ENCODE measurements around the gene TRAPPC4. TPM values are rescaled to one million over a fixed set of nuclear protein-coding genes. Genes with fewer than 3 reads are reported as not detected.
"Not testable (repeated sequence)": the region's sequence is repeated elsewhere in the genome, so short reads cannot be mapped to it uniquely, and the experiment has no call there.

TRAPPC4 gene
- total RNA-seq, 1 donor from 2014 or later: 30.4 TPM

- ATAC-seq (peak; percentile 10), DNase-seq (peak; percentile 42)
- intact Hi-C loops (cut with micrococcal nuclease): no loop called here
These were observed 37.9 kb downstream of the TRAPPC4 start for GRCh38 chr11:119056421-119056999.

DNA sequence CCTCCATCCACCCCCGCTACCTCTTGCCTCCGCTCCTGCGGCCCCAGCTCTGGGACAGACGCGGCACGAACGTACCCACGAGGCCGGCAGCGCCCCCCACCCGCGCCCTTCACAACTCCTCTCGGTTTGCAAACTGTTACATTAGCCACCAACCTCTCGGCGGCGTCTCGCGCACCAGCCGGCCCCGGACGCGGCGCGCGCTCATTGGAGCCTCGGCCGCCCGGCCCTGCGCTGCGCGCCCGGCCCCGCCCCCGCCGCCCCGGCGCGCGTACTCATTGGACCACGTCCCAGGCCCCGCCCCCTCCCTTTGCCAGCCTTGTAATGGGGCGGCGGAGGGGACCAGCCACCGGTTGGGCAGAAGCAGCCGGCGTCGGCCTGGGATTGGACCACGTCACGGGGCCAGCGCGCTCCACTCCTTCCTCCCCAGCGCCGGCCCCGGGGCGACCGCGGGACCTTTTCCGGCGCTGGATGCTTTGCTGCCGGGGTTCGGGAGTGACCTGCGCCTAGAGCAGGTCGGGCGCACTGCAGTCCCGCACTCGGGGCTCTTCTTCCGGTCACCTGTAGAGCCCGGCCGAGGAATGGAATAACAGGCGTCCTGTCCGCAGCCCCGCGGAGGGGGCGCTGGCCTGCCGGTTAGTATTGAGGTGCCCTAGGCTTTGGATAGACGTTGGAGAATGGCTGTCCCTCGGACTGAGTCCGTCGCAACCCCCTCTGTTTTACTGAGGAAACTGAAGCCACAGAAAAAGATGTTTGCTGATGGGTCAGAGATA lies 38.6 kb downstream of the TRAPPC4 start, which contains the start of gene HYOU1:
TSS of gene HYOU1 (minus strand) at position 206 of the 770 bp plus-strand sequence. CDS start 1,045 bp downstream, outside the sequence.
- ATAC-seq (peak; percentile 97), DNase-seq (peak; percentile 99)
- intact Hi-C loops (cut with micrococcal nuclease): no loop called here

DNA sequence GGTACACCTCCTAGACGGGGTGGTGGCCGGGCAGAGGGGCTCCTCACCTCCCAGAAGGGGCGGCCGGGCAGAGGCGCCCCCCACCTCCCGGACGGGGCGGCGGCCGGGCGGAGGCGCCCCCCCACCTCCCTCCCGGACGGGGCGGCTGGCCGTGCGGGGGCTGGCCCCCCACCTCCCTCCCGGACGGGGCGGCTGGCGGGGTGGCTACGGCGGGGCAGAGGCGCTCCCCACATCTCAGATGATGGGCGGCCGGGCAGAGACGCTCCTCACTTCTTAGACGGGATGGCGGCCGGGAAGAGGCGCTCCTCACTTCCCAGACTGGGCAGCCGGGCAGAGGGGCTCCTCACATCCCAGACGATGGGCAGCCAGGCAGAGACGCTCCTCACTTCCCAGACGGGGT lies 40.6 kb downstream of the TRAPPC4 start:
- DNase-seq; intact Hi-C loops (cut with micrococcal nuclease); ATAC-seq: not testable (repeated sequence)

DNA sequence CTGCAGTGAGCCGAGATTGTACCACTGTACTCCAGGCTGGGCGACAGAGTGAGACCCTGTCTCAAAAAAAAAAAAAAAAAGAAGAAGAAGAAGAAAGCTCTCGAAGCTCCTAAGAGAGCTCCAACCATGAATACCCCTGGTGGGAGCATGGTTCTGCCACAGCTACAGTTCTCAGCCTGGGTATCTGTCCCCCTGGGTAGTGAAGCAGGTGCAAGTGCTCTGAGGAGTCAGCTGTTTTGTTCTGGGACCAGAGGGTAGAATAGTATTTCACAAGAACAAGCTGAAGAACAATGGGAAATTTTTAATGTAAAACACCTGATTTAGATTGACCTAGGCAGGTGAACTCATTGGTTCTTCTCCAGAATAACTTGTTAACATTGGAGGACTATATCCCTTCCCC lies 42.7 kb downstream of the TRAPPC4 start:
- intact Hi-C loops (cut with micrococcal nuclease): no loop called here
- no peak for ATAC-seq
- DNase-seq: no peak

- ATAC-seq (no peak), DNase-seq (no peak)
- intact Hi-C loops (cut with micrococcal nuclease): no loop called here
These were observed 44.2 kb downstream of the TRAPPC4 start for GRCh38 chr11:119062779-119063178.

GRCh38 chr11:119065369-119065768 lies 46.8 kb downstream of the TRAPPC4 start:
- DNase-seq: no peak
- intact Hi-C loops (cut with micrococcal nuclease): no loop called here

GRCh38 chr11:119067371-119068222 lies 49.0 kb downstream of the TRAPPC4 start, which contains the start of gene VPS11:
VPS11 (plus strand) TSS chr11:119067818; CDS start chr11:119067824, 6 bp downstream.
- intact Hi-C loops (cut with micrococcal nuclease): no loop called here
- DNase-seq: peak; percentile 99
- ATAC-seq: peak; percentile 99

More at GRCh38 chr11:119065369-119065768, 46.8 kb downstream of the TRAPPC4 start:
- no peak for ATAC-seq

Small RNAs within 50 kb of the gene (microRNA-seq; reads per million reads assigned to microRNA genes)
- not detected for gene MIR3656 (ENCODE audit: borderline number of aligned reads)

Other genes with a start within 250 kb of the TRAPPC4 start
- gene DDX6, start 227.6 kb upstream of the TRAPPC4 start, total RNA-seq: 126 TPM
- gene CXCR5, start 134.9 kb upstream of the TRAPPC4 start, total RNA-seq: not detected
- 44.7 TPM for gene BCL9L, start 92.8 kb upstream of the TRAPPC4 start, total RNA-seq
- gene UPK2, start 62.5 kb upstream of the TRAPPC4 start, total RNA-seq: not detected
- gene FOXR1, start 47.0 kb upstream of the TRAPPC4 start, total RNA-seq: not detected
- gene CENATAC, start 20.6 kb upstream of the TRAPPC4 start, total RNA-seq: 9.4 TPM
- gene RPS25, start 423 bp upstream of the TRAPPC4 start, total RNA-seq: 813 TPM
- 8.1 TPM for gene SLC37A4, start 12.1 kb downstream of the TRAPPC4 start, total RNA-seq
- 64.0 TPM for gene HYOU1, start 38.4 kb downstream of the TRAPPC4 start, total RNA-seq
- 23.0 TPM for gene VPS11, start 49.1 kb downstream of the TRAPPC4 start, total RNA-seq
- 24.9 TPM for gene HMBS, start 66.1 kb downstream of the TRAPPC4 start, total RNA-seq
- 18.6 TPM for gene DPAGT1, start 83.1 kb downstream of the TRAPPC4 start, total RNA-seq
- 9.6 TPM for gene C2CD2L, start 88.6 kb downstream of the TRAPPC4 start, total RNA-seq
- gene HINFP, start 102.8 kb downstream of the TRAPPC4 start, total RNA-seq: 12.8 TPM
- 1.1 TPM for gene ABCG4, start 130.3 kb downstream of the TRAPPC4 start, total RNA-seq
- gene NLRX1, start 150.0 kb downstream of the TRAPPC4 start, total RNA-seq: 31.2 TPM
- gene NHERF4, start 166.7 kb downstream of the TRAPPC4 start, total RNA-seq: 1.1 TPM
- 7.1 TPM for gene CBL, start 187.6 kb downstream of the TRAPPC4 start, total RNA-seq